Esophagus muscularis mucosa (tissue), 4 donors: ENCODE data around the gene CDC42EP3.

Source experiments
- EP300 ChIP-seq: sonication (generic); formaldehyde crosslinking; IDR thresholded peaks from one replicate; pipeline ENCODE4 v1.6.1; 2017; ENCODE audit warnings: antibody characterized with exemption
- POLR2A ChIP-seq: fragments of 450-650 bp; IDR thresholded peaks from one replicate; pipeline ENCODE4 v1.6.1; 2017; ENCODE audit warnings: antibody characterized with exemption, moderate library complexity, mild to moderate bottlenecking, low read depth
- TF ChIP-seq, protein P1 (sequence below), 3 experiments: fragments of 200-600 bp in 2 of 3; fragments of 450-650 bp in 1 of 3; sonication (generic) in 2 of 3; IDR thresholded peaks; one replicate each; pipeline ENCODE4 v1.5.1; 2017 to 2019; ENCODE audit warnings: antibody characterized with exemption in 3 of 3, mild to moderate bottlenecking in 2 of 3, moderate library complexity in 1 of 3

DNA sequence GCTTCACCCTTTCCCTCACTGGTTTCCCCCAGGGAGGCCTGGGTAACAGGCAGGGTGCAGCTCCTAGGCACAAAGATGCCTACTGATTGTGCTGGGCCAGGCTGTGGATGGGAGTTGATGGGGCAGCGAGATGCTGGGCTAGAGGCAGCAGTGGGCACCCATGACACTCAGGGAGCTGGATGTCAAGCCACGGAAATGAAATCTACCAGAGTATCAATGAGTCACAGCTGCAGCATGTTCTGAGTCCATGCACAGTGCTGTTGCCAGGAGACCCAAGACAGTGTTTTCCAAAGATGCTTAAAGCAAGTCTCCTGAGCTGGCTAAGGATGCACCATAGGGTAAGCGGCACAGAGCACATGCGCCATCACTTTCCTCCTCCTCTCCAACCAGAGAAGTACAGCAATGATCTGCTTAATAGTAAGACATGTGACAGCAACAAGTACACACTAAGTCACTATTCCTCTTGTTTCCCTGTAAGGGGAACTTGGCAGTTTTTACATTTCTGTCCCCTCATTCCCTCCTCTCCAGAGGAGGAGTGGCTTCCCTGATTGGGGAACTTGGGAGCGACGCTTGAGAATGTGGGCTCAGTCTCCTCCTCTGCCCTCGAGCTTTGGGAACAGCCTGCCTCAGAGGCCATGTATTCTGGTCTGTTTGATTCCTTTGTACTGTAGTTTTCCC, 57.2 kb downstream of the CDC42EP3 start:
- TF ChIP-seq EP300 (no peak), POLR2A (no peak)
- TF ChIP-seq, protein P1, sequence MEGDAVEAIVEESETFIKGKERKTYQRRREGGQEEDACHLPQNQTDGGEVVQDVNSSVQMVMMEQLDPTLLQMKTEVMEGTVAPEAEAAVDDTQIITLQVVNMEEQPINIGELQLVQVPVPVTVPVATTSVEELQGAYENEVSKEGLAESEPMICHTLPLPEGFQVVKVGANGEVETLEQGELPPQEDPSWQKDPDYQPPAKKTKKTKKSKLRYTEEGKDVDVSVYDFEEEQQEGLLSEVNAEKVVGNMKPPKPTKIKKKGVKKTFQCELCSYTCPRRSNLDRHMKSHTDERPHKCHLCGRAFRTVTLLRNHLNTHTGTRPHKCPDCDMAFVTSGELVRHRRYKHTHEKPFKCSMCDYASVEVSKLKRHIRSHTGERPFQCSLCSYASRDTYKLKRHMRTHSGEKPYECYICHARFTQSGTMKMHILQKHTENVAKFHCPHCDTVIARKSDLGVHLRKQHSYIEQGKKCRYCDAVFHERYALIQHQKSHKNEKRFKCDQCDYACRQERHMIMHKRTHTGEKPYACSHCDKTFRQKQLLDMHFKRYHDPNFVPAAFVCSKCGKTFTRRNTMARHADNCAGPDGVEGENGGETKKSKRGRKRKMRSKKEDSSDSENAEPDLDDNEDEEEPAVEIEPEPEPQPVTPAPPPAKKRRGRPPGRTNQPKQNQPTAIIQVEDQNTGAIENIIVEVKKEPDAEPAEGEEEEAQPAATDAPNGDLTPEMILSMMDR (IDR thresholded peaks at IDR 0.05): no peak
